GM21576 (cell line): ENCODE results near the gene STXBP6.
"Not testable (repeated sequence)": the region's sequence is repeated elsewhere in the genome, so short reads cannot be mapped to it uniquely, and the experiment has no call there.

Experiments
- ATAC-seq: cut with Tn5 transposase; IDR thresholded peaks from one replicate; pipeline ENCODE4 v1.9.1; 2021; ENCODE audit warnings: mild to moderate bottlenecking, moderate library complexity; ENCODE audit not compliant: unreplicated experiment

Gene STXBP6

DNA sequence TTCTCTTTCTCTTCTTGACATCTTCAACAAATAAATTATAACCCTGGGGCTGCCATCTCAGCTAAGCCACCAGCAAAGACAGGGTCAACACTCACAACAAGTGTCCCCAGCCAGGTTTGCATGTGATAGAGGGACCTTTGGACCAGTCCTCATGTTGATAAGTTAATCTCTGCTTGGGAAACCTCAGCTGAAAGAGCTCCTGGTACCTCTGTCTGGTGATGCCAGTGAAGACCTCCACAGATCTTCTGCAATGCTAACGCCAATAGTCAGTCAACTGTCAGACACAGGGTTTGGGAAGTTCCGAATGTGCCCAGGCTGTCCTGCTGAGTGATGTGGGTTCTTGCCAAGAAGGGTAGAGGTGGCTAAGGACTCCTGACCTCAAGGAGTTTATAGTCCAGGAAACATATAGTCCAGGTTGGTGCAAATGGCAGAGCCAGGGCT lies 236.1 kb downstream of the STXBP6 start:
- ATAC-seq = no peak

DNA sequence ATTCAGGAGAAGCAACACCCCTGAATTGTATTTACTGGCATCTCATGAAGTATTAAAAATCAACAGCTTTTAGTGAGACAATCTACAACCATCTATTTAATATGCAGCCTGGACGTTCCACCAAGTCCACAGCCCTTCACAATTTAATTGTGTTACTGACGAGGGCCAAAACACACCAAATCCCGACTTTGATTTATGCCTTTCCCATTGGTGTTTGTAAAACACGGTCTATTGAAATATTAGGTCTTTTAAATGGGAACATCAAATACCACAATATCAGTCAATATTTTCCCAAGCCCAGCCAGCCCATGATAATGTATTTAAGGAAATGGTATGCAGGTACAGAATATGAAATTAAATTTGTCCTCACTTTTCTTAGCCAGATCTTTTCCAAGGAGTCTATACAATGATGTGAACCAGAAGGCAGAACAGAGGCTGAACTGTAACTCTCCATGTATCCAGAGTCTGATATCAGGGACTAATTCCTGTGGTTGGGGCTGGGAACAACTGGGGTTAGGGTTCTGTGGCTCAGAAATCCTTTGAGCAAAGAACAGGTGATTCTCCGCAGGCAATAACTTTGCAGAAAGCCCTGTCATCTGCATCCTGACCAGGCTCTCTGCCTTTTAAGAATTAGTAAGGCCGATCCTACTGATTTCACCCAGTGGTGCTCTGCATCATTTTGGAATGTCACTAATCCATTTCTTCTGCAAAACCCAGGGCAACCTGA lies 236.7 kb downstream of the STXBP6 start:
- ATAC-seq = no peak

DNA sequence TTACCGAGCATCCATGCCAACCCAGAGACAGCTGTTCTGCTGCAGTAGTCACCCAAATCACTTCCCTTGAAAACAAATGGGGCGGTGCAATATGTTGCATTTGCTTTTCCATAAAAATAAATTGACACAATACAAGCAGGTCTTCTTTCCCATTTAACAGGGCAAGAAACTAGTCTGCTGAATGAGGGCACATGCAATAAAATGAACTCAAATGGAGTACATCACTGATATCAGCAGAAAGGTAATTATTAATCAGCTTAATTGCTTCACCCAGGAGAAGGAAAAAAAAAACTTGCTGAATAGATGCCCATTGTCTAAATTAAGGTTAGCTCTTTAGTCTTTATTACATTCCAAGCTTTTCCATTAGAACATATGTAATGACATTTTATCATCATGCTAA lies 240.8 kb downstream of the STXBP6 start:
- ATAC-seq = no peak

DNA sequence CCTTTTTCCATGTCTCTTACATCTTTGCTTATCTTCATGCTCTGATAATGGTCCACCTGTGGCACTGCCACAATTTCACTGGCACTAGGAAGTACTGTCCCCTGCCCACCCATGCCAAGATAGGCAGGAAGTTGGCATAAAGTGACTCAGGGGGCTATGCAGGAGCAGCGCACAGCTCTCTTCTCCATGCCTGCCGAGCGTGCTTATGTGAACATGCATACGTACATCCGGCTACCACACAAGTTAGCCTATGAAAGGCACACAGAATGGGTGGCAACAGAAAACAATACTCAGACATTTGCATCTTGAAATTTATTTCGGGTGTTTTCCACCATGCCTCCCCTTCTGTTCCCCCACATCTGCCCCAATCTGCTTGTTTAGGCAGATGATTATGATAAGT lies 241.5 kb downstream of the STXBP6 start:
- no peak for ATAC-seq

DNA sequence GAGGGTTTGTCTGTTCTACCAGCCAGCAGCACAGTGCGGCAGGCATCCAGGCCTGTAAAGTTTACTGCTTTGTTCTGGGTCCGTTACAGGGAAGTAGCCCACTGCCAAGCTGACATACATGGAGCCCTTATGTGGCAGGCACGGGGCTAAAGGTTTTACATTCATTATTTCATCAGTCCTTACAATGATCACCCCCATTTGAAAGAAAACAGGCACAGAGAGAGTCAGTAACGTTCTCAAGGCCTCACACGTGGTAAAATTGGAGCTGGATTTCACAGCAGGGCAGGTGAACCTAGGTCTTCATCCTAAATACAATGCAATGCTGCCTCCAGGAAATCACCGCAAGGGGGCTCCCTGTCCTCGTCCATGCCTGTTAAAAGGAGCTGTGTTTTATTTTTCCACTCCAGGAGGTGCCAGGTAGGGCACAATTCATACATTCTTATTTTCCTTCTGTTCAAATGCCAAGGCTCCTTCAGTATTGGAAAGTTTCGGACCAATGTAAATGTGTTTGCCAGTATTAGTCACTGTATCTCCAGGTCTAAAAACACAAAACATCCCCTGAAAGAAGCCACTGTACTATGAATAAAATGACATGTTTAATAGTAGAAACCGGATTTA lies 243.8 kb downstream of the STXBP6 start:
- no peak for ATAC-seq

DNA sequence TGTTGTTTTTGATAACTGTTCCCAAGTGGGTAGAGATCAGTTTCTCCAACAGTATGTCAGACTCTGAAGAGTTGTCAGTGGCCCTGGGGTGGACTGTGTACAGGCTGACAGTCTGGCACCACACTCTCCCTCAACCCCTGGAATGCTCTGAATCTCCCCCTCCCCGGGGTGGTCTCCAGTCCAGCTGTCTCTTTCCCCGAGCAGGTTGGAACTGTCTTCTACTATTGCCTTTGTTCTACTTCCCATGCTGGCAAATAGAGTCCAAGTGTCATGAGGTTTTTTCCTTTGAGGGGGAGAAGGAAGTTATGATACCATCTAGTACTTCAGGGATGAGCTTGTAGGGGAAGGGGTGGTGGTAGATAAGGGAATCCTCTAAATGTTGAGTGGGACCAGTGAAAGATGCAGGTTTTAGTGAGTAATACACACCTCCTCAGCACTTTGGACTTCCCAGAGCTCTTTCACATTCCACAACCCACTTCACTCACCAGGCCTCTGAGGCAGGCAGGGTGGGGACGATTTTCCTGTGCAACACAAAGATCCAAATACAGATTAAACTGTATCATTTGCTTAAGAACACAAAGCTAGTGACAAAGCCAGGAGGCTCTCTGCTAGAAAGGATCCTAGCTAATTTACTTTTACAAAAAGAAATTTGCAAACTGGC lies 245.3 kb downstream of the STXBP6 start:
- no peak for ATAC-seq

DNA sequence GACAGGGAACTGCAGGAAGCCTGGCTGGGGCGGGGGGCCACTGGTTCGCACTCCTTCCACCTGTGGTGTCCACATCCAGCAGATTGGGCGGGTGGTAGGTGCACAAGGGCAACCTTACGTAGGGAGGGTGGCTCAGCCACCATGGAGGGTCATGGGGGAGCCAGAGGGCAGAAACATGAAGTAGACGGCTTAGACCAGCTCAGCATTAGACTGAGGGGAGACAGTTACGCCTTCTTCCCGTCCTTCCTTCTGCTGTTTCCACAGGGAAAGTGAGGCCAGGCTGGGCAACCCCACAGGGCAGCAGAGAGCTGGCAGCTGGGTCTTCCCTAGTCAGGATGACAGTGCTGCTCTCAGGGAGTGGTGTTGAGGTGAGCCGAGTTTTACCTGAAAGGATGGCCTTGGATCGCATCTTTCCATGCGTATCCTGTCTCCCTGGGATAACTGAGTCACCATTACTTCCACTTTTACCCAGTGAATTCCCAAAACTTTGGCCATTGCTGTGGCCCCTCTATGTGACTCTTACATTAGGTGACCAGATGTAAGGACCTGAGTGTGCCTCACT lies 245.9 kb downstream of the STXBP6 start:
- ATAC-seq = no peak

DNA sequence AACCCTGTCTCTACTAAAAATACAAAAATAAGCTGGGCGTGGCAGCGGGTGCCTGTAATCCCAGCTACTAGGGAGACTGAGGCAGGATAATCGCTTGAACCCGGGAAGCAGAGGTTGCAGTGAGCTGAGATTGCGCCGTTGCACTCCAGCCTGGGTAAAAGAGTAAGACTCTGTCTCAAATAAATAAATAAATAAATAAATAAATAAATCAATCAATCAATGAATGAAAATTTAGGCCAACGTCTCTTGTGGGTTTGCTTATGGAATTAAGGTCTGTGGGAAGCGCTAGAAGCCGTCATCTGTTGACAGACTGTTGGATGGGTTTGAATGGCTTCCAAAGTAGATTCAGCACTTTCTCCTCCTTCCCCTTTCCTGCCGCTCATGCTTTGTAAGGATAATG lies 246.5 kb downstream of the STXBP6 start:
- not testable (repeated sequence) for ATAC-seq

DNA sequence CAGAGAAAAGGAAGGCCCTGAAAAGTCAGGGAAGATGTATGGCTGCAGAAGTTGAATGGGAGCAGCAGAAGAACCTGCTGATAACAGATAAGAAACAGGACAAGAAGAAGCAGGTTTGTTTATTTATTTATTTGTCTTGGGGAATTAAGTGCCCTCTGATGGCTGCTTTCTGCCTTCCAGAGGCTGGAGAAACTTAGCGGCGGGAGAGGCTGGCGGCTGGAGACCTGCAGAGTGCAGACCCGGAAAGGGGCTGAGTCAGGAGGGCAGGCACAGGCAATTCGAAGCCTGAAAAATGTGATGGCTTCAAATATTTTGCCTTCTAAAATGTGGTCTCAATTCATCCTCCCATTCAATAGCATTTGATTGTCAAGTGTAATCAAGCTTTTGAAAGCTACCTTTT lies 247.7 kb downstream of the STXBP6 start:
- ATAC-seq = no peak

DNA sequence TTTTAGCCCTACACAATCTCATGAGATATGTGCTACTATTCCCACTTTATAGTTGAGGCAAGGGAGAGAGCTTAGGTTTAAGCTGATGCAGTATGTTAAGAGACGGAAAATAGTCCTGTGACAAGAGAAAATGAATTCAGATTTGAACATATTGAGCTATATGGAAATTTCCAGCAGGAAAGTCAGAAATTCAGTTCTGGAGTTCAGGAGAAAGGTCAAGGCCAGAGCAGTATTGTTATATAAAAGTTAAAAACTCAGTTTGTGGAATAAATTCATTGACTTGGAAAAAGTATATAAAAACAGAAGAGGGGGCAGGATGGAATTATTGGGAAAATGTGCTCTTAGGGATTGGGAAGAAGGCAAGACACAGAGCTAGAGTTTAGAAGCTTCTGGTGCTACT lies 248.9 kb downstream of the STXBP6 start:
- no peak for ATAC-seq

DNA sequence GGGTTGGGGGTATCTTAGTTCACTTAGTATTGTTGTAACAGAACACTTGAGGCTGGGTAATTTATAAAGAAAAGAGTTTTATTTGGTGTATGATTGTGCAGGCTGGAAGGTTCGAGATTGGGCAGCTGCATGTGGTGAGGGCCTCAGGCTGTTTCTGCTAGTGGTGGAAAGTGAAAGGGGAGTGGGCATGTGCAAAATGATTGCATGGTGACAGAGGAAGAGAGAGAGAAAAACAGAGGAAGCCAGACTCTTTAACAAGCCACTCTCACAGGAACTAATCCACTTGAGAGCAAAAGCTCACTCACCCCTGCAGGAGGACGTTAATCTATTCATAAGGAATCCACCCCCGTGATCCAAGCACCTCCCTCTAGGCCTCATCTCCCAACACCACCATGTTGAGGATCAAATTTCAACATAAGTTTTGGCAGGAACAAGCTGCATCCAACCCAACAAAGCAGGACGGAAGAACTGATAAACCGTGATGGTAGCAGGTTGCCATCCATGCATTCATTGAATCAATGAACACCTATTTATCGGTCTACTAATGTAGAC lies 251.0 kb downstream of the STXBP6 start:
- ATAC-seq = no peak

DNA sequence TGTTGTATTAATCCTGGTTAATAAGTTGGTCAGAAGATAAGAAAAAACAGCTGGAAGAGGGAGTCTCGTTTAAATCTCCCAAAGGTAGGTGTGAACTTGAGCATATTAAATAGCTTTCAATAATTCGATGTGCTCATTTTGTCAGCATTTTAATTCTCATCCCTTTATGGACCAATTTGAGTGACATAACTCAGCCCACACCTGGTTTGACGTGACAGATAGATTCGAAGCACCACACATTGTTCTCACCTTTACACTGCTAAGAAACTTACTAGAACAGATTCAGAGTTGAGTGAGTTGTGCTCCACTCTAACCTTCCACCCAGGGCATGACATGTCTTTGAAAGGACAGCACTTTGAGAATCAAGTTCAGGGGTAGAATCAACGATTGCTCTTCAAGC lies 254.5 kb downstream of the STXBP6 start:
- ATAC-seq = no peak

DNA sequence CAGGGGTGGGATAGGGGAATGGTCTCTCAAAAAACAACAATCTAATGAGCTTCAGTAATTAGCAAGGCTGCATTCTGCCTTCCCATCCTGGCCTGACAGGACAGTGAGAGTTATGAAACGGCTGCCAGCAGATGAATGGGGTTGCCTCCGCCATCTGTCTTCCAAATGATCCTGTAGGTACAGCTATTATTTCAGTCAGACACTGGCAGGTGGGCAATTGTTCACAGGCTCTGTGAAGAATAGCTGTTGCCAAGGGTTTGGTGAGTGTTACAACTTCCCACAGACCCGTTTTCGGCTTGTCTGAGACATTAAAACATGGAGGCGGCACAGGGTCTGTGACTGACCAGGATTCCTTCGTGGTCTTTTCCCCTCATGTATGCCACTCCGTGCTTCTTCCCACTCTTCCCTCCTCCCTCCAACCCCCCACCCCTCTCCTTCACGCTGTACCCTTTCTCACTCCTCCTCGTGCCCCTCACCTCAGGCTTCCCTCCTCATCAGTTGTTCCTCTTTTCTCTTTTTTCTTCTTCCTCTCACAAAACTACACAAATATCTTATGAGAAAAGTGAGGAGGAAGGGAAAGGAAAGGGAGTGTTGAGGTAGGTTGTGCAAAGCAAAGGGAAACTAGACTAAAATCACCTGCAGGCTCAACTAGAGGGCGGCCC lies 255.2 kb downstream of the STXBP6 start:
- no peak for ATAC-seq

DNA sequence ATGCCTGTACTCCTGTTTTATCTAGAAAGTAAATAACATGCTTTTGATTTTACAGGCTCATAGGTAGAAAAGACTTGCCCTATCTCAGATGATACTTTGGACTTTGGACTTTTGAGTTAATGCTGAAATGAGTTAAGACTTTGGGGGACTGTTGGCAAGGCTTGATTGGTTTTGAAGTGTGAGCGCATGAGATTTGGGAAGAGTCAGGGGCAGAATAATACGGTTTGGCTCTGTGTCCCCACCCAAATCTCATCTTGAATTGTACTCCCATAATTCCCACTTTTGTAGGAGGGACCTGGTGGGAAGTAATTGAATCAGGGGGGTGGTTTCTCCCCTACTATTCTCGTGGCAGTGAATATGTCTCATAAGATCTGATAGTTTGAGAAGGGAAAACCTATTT lies 259.8 kb downstream of the STXBP6 start:
- ATAC-seq = no peak

DNA sequence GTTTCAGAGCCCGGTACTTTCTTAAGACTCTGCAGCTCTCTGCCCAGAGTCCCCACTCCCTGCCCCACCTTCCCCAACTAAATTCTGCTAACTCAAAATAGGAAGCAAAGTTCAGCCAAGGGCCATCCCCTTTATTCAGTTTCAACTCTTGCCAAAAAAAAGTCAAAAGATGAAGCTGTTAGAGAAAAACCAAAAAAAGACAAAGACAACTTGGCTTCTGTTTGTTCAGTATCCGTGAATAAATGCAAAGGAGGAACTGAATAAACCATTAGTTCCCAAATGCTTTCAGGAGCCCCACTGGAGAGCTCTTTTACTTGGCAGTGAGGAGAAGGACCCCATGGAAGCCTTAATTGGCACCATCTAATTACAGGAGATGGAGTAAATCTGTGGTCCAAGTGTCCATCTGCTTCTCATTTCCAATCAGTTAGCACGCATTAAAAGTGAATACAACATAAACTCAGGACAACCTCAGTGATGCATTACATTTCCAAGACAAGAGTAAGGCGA lies 260.5 kb downstream of the STXBP6 start:
- ATAC-seq = no peak

DNA sequence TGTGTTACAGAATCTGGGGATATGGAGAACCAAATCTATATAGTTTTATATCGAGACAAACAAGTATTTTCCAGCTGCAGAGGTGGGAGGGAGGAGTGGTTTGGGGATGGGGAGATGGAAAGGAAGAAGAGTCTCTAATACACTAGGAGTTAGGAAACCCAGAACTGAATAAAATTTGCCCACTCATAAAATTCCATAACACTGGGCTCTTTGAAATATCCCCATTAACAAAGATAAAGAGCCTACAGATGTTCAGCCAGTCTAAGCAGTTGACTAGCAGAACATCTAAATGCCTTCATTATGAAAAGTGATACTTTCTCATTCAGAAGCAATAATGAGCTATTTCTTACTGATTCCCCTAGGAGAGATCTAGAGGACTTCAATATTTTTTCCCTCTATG lies 264.2 kb downstream of the STXBP6 start:
- no peak for ATAC-seq

DNA sequence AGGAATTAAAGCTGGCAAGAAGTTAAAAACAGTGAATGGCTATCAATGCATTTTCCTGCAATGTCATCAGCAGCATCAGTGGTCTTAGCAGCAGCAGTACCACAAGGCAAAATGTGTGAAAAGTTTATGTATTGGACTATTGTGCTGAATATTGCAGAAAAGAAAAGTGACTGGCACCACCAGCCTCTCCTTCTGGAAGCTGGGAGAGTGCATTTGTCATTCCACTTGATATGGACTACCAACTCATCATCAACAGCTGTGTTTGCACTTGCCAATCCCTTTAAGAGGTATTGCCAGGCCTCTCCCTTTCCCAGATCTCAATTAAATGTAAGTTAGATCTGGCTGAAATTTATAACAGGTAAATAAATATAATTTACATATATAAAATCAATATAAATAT lies 265.0 kb downstream of the STXBP6 start:
- no peak for ATAC-seq

DNA sequence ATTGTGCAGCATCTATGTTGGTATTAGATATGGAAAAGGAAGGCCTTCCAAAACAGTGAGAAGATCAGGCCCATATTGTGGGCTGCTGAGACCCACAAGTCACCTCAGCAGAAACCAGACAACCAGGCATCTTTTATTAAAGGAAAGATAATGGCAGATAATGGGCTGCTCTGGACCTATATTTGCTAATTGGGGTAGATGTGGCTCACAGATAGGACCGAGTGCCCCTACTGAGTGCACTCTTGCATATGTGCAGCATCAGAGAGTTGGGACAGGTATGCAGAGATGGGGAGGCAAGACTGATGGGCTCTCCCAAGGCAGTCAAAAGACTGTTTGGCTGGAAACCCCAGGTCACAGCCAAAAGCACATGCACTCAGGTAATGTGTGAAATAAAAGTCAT lies 266.2 kb downstream of the STXBP6 start:
- ATAC-seq = no peak

DNA sequence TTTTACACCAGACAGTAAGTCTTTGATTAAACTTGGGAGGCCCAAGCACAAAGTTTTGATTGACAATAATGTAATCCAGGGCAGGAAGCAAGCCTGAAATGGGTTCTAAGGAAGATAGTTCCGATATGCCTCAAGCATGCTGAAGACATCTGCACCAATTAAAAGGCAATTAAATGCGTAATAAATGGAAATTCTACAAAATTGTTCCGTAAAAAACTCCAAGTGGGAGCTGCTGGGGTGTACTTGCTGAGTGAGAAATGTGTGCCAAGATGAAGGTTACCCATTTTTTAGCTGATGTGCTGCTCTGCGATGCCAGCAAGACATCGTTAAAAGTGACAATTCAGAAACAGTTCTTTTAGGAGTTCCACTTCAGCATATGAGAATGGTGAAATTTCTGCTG lies 269.7 kb downstream of the STXBP6 start:
- ATAC-seq = no peak

DNA sequence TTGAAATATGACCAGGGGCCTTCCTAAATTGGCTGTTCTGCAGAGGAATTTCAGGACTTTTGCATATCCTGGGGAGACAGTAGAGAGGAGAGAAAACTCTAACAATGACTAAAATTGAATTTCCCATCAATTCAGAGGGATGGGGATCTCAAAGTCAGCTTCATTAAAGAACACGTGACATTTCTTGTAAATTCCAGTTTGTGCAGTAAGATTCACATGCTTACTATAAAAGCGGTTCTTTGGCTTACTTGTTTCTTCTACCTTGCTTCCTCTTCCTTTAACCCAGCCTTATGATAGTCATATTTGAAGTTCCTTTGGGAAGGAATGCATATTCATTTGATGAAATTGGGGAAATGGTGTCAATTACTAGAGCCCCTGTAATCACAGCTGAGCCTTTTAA lies 272.3 kb downstream of the STXBP6 start:
- no peak for ATAC-seq

DNA sequence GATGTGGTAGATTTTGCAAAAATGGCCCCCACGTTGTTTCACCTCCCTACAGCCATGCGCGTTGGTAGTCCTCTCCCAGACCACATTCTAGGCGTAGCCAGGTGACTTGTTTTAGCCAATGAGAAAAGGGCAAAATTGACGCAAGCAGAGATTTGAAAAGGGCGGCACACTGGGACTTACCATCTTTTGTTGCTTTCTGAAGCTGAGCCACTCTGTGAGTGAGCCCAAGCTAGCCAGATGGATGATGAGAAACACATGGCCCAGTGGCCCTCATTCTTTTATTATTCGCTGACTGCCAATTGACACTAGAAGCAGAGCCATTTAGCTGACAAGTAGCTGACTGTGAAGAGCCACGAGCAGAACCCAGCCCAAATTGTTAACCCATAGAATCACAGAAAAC lies 274.0 kb downstream of the STXBP6 start:
- ATAC-seq = no peak
